MCF 10A (cell line): Measurements from ENCODE around the gene VWA5B1. TPM values are rescaled to one million over a fixed set of nuclear protein-coding genes. Genes with fewer than 3 reads are reported as not detected.
A peak's percentile ranks its signal among the peaks of the same experiment; 100 is the strongest.

Experiments
- BruUV-seq: library from RNA; stranded (reverse); fragments of 400-500 nt; replicated peaks from 2 replicates; lab custom pipeline; 2021; lab: Mats Ljungman, UMichigan
- CTCF ChIA-PET: fragments of 300-600 bp; sonication (Branson Sonifier 250); formaldehyde crosslinking; extraction: SDS; loops from one replicate; lab custom pipeline; 2021; ENCODE audit warnings: antibody characterized with exemption, inconsistent platforms; lab: Yijun Ruan, JAX
- POLR2A ChIA-PET: fragments of 300-600, 350-650 bp; sonication (Branson Sonifier 250); formaldehyde crosslinking; extraction: SDS; loops from one replicate; lab custom pipeline; 2020; ENCODE audit warnings: antibody characterized with exemption, inconsistent platforms; lab: Yijun Ruan, JAX
- DNase-seq: peaks from one replicate; pipeline ENCODE4 v3.0.0-alpha.2; 2018; ENCODE audit not compliant: unreplicated experiment
- H3K27ac Mint-ChIP-seq: one replicate; pipeline ENCODE4 v1.8.0; 2022; ENCODE audit warnings: mild to moderate bottlenecking, low read depth, mixed read lengths; ENCODE audit not compliant: unreplicated experiment
- H3K27me3 Mint-ChIP-seq: one replicate; pipeline ENCODE4 v1.8.0; 2022; ENCODE audit warnings: mixed read lengths; ENCODE audit not compliant: insufficient read depth, unreplicated experiment
- H3K36me3 Mint-ChIP-seq: one replicate; pipeline ENCODE4 v1.8.0; 2022; ENCODE audit warnings: mild to moderate bottlenecking, moderate library complexity, mixed read lengths; ENCODE audit not compliant: insufficient read depth, unreplicated experiment
- H3K4me1 Mint-ChIP-seq: one replicate; pipeline ENCODE4 v1.8.0; 2022; ENCODE audit warnings: mixed read lengths; ENCODE audit not compliant: insufficient read depth, unreplicated experiment
- H3K4me3 Mint-ChIP-seq: one replicate; pipeline ENCODE4 v1.8.0; 2022; ENCODE audit warnings: mild to moderate bottlenecking, moderate library complexity, mixed read lengths; ENCODE audit not compliant: unreplicated experiment
- H3K9me3 Mint-ChIP-seq: one replicate; pipeline ENCODE4 v1.8.0; 2022; ENCODE audit warnings: mixed read lengths; ENCODE audit not compliant: unreplicated experiment
- intact Hi-C: fragments of 100-400 bp; cut with micrococcal nuclease; formaldehyde crosslinking; loops from 2 replicates; pipeline ENCODE4 v1.14.1; 2022
- total RNA-seq: library from RNA; stranded (reverse); gene quantifications from 2 replicates; pipeline ENCODE4 v1.2.3, GENCODE V29; 2022
- TF ChIP-seq, protein P1 (sequence below): fragments of 200-600 bp; IDR thresholded peaks from one replicate; pipeline ENCODE4 v1.8.0; 2022; ENCODE audit warnings: antibody characterized with exemption, mild to moderate bottlenecking; ENCODE audit not compliant: unreplicated experiment

The VWA5B1 gene
- total RNA-seq, 1 experiment from 2014 or later, result not detected

DNA sequence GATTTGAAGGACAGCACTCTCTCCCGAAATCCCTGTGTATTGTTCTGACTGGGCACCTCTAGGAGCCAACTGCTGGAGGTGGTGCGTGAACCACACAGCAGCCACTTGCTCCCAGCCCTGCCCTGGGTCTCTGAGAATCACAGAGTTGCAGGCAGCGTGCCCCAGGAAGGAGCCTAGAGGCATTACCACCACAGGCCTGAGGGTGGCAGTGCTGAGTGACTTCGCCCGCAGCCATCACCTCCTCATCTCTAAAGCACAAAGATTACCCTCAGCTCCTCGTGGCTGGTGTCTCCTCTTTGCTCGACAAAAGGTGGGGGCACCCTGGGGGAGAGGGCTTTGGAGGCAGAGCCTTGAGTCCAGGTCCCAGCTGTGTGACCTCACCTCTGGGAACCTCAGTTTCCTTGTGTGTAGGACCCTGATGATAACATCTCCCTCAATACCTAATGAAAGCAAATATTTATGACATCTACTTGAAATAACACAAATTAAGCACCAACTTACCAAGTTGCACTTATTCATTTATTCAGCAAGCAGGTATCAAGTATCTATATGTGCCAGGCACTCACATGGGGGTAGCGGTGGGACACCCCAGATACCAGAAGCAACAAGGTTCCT, 86.3 kb downstream of the VWA5B1 start:
- Mint-ChIP-seq H3K27ac (no peak overlapping the region), H3K9me3 (no peaks in the 10 kb centered on the region), H3K4me3 (no peak overlapping the region), H3K27me3 (no peaks in the 10 kb centered on the region), H3K36me3 (no peaks in the 10 kb centered on the region), H3K4me1 (peaks cover 18% of the 10 kb centered on the region)
- no TSS peak for BruUV-seq
- peak; percentile 48 for DNase-seq
- ChIA-PET POLR2A (no interaction called here), CTCF (interaction anchor here (0.6 to 1.4 kb wide), 5 partner anchors 30 to 454 kb away, joined by 3 to 4 read pairs (median 3); partner anchors contain the start of gene PLA2G2E)
- intact Hi-C loops, result loop anchor here (1.0 to 5.0 kb wide), 3 partner anchors 35 to 116 kb away; no protein-coding TSS in a partner anchor
- TF ChIP-seq, protein P1, sequence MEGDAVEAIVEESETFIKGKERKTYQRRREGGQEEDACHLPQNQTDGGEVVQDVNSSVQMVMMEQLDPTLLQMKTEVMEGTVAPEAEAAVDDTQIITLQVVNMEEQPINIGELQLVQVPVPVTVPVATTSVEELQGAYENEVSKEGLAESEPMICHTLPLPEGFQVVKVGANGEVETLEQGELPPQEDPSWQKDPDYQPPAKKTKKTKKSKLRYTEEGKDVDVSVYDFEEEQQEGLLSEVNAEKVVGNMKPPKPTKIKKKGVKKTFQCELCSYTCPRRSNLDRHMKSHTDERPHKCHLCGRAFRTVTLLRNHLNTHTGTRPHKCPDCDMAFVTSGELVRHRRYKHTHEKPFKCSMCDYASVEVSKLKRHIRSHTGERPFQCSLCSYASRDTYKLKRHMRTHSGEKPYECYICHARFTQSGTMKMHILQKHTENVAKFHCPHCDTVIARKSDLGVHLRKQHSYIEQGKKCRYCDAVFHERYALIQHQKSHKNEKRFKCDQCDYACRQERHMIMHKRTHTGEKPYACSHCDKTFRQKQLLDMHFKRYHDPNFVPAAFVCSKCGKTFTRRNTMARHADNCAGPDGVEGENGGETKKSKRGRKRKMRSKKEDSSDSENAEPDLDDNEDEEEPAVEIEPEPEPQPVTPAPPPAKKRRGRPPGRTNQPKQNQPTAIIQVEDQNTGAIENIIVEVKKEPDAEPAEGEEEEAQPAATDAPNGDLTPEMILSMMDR, result peak; percentile 50

DNA sequence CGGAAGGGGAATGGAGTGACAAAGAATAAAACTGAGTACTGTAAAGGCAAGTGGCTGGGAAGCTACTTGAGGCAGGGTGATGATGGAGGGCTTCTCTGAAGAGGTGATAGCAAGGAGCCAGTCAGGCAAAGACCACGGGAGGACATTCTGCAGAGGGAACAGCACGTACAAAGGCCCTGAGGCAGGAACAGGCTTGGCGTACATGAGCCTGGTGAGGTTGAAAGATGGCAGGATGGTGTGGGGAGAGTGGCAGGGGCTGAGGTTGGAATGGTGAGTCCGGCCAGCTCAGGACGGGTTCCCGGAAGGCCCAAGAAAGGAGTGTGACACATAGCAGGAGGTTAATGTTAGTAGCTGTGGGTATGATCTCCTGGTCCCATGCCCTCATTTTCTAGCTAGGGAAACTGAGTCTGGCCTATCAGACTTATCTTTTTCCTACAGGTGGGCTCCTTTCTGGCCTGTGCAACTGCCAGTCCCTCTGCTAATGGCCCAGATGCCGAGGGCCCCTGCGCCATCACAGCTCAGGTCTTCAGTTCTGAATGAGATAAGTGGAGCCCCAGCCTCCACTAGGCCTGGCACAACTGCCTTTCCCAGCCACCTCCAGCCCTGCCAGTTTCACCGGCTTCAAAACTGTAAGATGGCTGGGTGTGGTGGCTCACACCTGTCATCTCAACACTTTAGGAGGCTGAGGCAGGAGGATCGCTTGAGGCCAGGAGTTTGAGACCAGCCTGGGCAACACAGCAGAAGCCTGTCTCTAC, 87.0 kb downstream of the VWA5B1 start:
- intact Hi-C loops, result loop anchor here (1.0 to 5.0 kb wide), 3 partner anchors 35 to 116 kb away; no protein-coding TSS in a partner anchor
- CTCF ChIA-PET, result interaction anchor here (0.7 to 1.4 kb wide), 3 partner anchors 52 to 113 kb away, joined by 3 to 4 read pairs (median 3); no protein-coding TSS in a partner anchor
- TF ChIP-seq, protein P1, result no peak
- POLR2A ChIA-PET, result no interaction called here
- Mint-ChIP-seq H3K4me1 (peaks cover 18% of the 10 kb centered on the region), H3K27me3 (no peaks in the 10 kb centered on the region), H3K36me3 (no peaks in the 10 kb centered on the region), H3K27ac (no peak overlapping the region), H3K9me3 (no peaks in the 10 kb centered on the region), H3K4me3 (no peak overlapping the region)
- BruUV-seq, result no TSS peak
- no peak for DNase-seq

DNA sequence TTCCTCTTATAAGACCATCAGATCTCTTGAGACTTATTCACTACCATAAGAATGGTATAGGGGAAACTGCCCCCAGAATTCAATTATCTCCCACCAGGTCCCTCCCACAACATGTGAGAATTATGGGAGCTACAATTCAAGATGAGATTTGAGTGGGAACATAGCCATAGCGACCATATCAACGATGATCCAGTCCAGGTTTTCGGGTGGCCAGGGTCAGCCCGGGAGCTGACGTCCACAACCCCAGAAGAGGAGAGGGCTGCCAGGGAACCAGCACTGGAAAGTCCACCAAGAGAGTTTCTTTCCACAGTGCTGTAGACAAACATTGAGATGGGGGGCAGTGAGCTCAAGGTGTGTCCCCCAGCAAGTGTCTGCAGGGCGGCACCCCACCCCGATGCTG, 88.4 kb downstream of the VWA5B1 start:
- Mint-ChIP-seq H3K4me1 (peaks cover 18% of the 10 kb centered on the region), H3K27ac (no peak overlapping the region), H3K36me3 (no peaks in the 10 kb centered on the region), H3K4me3 (no peak overlapping the region), H3K27me3 (peaks cover under 1% of the 10 kb centered on the region), H3K9me3 (no peaks in the 10 kb centered on the region)
- no peak for DNase-seq
- intact Hi-C loops, result loop anchor here (5.0 kb wide), 1 partner anchor 33 kb away; no protein-coding TSS in a partner anchor
- no TSS peak for BruUV-seq
- POLR2A ChIA-PET, result no interaction called here
- TF ChIP-seq, protein P1, result no peak
- CTCF ChIA-PET, result interaction anchor here (2.2 kb wide), 1 partner anchor 17 kb away, joined by 7 read pairs; no protein-coding TSS in a partner anchor

DNA sequence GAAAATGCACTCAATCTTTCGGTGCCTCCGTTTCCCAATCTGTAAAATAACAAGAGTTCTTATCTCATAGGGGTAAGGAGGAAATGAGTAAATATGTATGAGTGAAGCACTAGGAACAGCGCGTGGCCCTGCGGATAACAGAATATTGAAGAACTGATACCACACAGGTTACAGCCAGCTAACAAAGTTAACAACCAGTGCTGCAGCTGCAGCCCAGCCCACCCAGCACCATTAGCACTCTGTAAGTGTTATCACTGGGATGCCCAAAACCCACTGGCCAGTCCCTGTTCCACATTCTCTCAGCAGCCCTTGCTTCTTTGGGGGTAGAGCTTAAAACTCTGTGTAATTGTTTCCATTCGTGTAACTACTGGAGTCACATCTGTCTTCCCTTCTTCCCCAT, 89.5 kb downstream of the VWA5B1 start:
- TF ChIP-seq, protein P1, result no peak
- H3K36me3 Mint-ChIP-seq, result no peaks in the 10 kb centered on the region
- BruUV-seq, result no TSS peak
- intact Hi-C loops, result no loop called here
- H3K9me3 Mint-ChIP-seq, result no peaks in the 10 kb centered on the region
- POLR2A ChIA-PET, result interaction anchor here (0.7 kb wide), 2 partner anchors 20 to 519 kb away, joined by 3 to 4 read pairs; no protein-coding TSS in a partner anchor
- H3K4me1 Mint-ChIP-seq, result peaks cover 18% of the 10 kb centered on the region
- CTCF ChIA-PET, result interaction anchor here (2.2 kb wide), 1 partner anchor 18 kb away, joined by 7 read pairs; no protein-coding TSS in a partner anchor
- DNase-seq, result no peak
- peaks cover 12% of the 10 kb centered on the region for H3K27me3 Mint-ChIP-seq
- no peak overlapping the region for H3K4me3 Mint-ChIP-seq
- no peak overlapping the region for H3K27ac Mint-ChIP-seq
